Colonic mucosa (tissue), 4 donors: ENCODE results near the gene MGAT4A. TPM values are rescaled to one million over a fixed set of nuclear protein-coding genes. Genes with fewer than 3 reads are reported as not detected.

Experiments used
- DNase-seq: peaks from one replicate; pipeline ENCODE4 v3.0.0-alpha.2; 2020
- H3K27ac ChIP-seq: fragments of 200-600 bp; one replicate; pipeline ENCODE4 v1.8.0; 2021
- H3K27me3 ChIP-seq: fragments of 200-600 bp; one replicate; pipeline ENCODE4 v1.8.0; 2021
- H3K36me3 ChIP-seq: fragments of 200-600 bp; one replicate; pipeline ENCODE4 v1.8.0; 2021
- H3K4me1 ChIP-seq: fragments of 200-600 bp; one replicate; pipeline ENCODE4 v1.8.0; 2021; ENCODE audit warnings: mild to moderate bottlenecking
- H3K4me3 ChIP-seq: fragments of 200-600 bp; one replicate; pipeline ENCODE4 v1.8.0; 2021
- H3K9ac ChIP-seq, 2 donors: one replicate each; pipeline ENCODE4 v1.7.0; 2013; ENCODE audit warnings: control low read depth in 2 of 2, low read depth in 2 of 2, low read length in 2 of 2
- H3K9me3 ChIP-seq: fragments of 200-600 bp; one replicate; pipeline ENCODE4 v1.8.0; 2021
- CTCF ChIP-seq: fragments of 200-600 bp; IDR thresholded peaks from one replicate; pipeline ENCODE4 v1.8.0; 2022; ENCODE audit warnings: antibody characterized with exemption, mild to moderate bottlenecking
- intact Hi-C: fragments of 100-400 bp; cut with DNase I; formaldehyde crosslinking; loops from one replicate; pipeline ENCODE4 v1.14.1; 2022
- total RNA-seq, 2 donors: library from RNA; stranded (reverse); fragmentation: NEBNext Ultra II Directional in 1 of 2; extraction: Animal tissue kit (Norgen Biotek cat#: 25700) in 1 of 2; gene quantifications; one replicate each; pipeline ENCODE4 v1.2.1, GENCODE V29; 2021
- donor health status: healthy.
- donor health status: DM: no; HTN: no; CAD: no.
- donor health status: DM: no; HTN: no; CAD: no.

The MGAT4A gene
- total RNA-seq, 2 donors from 2014 or later: 103 to 125 TPM

GRCh38 chr2:98608116-98608961 is 122.6 kb downstream of the MGAT4A start, which contains the start of the genes COA5 and UNC50:
Gene COA5, minus strand, starts transcription at chr2:98608512. Its CDS starts 107 bp downstream, at chr2:98608405.
Gene UNC50, plus strand, starts transcription at chr2:98608589. Its CDS starts 1,171 bp downstream, at chr2:98609760.
- H3K27ac ChIP-seq: peak within 1 kb of the TSS; percentile 87
- no peak for TF ChIP-seq CTCF
- H3K27me3 ChIP-seq: no peaks in the 10 kb centered on the region
- peak within 1 kb of the TSS; percentile 99 for H3K4me3 ChIP-seq
- peaks cover 14% of the 10 kb centered on the region for H3K4me1 ChIP-seq
- H3K9me3 ChIP-seq: no peaks in the 10 kb centered on the region
- peak; percentile 90 for DNase-seq
- H3K9ac ChIP-seq: peak within 1 kb of the TSS; percentile 93 to 98
- H3K36me3 ChIP-seq: no peaks in the 10 kb centered on the region
- intact Hi-C loops: no loop called here

- no peaks in the 10 kb centered on the region for H3K36me3 ChIP-seq
- no peaks in the 10 kb centered on the region for H3K9me3 ChIP-seq
- H3K4me1 ChIP-seq: peaks cover 14% of the 10 kb centered on the region
- H3K9ac ChIP-seq: peak overlapping the region; percentile 93 to 98
- H3K27me3 ChIP-seq: no peaks in the 10 kb centered on the region
- H3K4me3 ChIP-seq: peak overlapping the region; percentile 99
- peak overlapping the region; percentile 87 for H3K27ac ChIP-seq
- TF ChIP-seq CTCF: no peak
- intact Hi-C loops: no loop called here
- DNase-seq: no peak
These were observed 123.2 kb downstream of the MGAT4A start for GRCh38 chr2:98607741-98608115.

GRCh38 chr2:98607104-98607503 is 123.8 kb downstream of the MGAT4A start:
- Histone ChIP-seq H3K9me3 (no peaks in the 10 kb centered on the region), H3K36me3 (no peaks in the 10 kb centered on the region), H3K27ac (no peak overlapping the region), H3K4me3 (peak overlapping the region; percentile 99), H3K27me3 (no peaks in the 10 kb centered on the region), H3K9ac (peak overlapping the region in 1 of 2 donors; percentile 93), H3K4me1 (peaks cover 14% of the 10 kb centered on the region)
- intact Hi-C loops: no loop called here
- TF ChIP-seq CTCF: no peak
- no peak for DNase-seq

- intact Hi-C loops: no loop called here
- H3K9me3 ChIP-seq: no peaks in the 10 kb centered on the region
- DNase-seq: no peak
- no peaks in the 10 kb centered on the region for H3K27me3 ChIP-seq
- no peaks in the 10 kb centered on the region for H3K36me3 ChIP-seq
- no peak for TF ChIP-seq CTCF
- peaks cover 14% of the 10 kb centered on the region for H3K4me1 ChIP-seq
- H3K4me3 ChIP-seq: no peak overlapping the region
- no peak overlapping the region for H3K9ac ChIP-seq
- no peak overlapping the region for H3K27ac ChIP-seq
These were observed 124.5 kb downstream of the MGAT4A start for GRCh38 chr2:98606431-98606830.

- no peaks in the 10 kb centered on the region for H3K9me3 ChIP-seq
- no peaks in the 10 kb centered on the region for H3K27me3 ChIP-seq
- no peak for TF ChIP-seq CTCF
- no peaks in the 10 kb centered on the region for H3K36me3 ChIP-seq
- no peak overlapping the region for H3K27ac ChIP-seq
- H3K4me3 ChIP-seq: no peak overlapping the region
- intact Hi-C loops: no loop called here
- H3K9ac ChIP-seq: no peak overlapping the region
- DNase-seq: no peak
- peaks cover 7% of the 10 kb centered on the region for H3K4me1 ChIP-seq
These were observed 125.9 kb downstream of the MGAT4A start for GRCh38 chr2:98605076-98605475.
